Upper lobe of right lung (tissue), 1 donor: Measurements from ENCODE around the gene BAD. TPM values are rescaled to one million over a fixed set of nuclear protein-coding genes. Genes with fewer than 3 reads are reported as not detected.
A peak's percentile ranks its signal among the peaks of the same experiment; 100 is the strongest.

Experiments used
- ATAC-seq: fragments of 200-7000 bp; cut with Tn5 transposase; one replicate; pipeline ENCODE4 v1.9.1; 2020; ENCODE audit warnings: mild to moderate bottlenecking, moderate library complexity
- DNase-seq: peaks from one replicate; pipeline ENCODE4 v3.0.0-alpha.2; 2020
- H3K27ac ChIP-seq: fragments of 200-600 bp; one replicate; pipeline ENCODE4 v1.8.0; 2022
- H3K27me3 ChIP-seq: fragments of 200-600 bp; one replicate; pipeline ENCODE4 v1.8.0; 2022; ENCODE audit warnings: mild to moderate bottlenecking
- H3K36me3 ChIP-seq: fragments of 200-600 bp; one replicate; pipeline ENCODE4 v1.8.0; 2022
- H3K4me1 ChIP-seq: fragments of 200-600 bp; one replicate; pipeline ENCODE4 v1.8.0; 2022
- H3K4me3 ChIP-seq: fragments of 200-600 bp; one replicate; pipeline ENCODE4 v1.8.0; 2022; ENCODE audit warnings: mild to moderate bottlenecking
- H3K9me3 ChIP-seq: fragments of 200-600 bp; one replicate; pipeline ENCODE4 v1.8.0; 2022
- CTCF ChIP-seq: fragments of 200-600 bp; IDR thresholded peaks from one replicate; pipeline ENCODE4 v1.8.0; 2022; ENCODE audit warnings: antibody characterized with exemption
- intact Hi-C: fragments of 100-400 bp; cut with DNase I; formaldehyde crosslinking; loops from one replicate; pipeline ENCODE4 v1.11.0; 2022
- total RNA-seq: library from RNA; stranded (reverse); fragmentation: NEBNext Ultra II Directional; extraction: Animal tissue kit (Norgen Biotek cat#: 25700); gene quantifications from one replicate; pipeline ENCODE4 v1.2.1, GENCODE V29; 2021
- donor health status: DM: no; HTN: yes; CAD: no; lungs with severe emphysema.

Gene BAD
- total RNA-seq, 1 donor from 2014 or later: 58.9 TPM

GRCh38 chr11:64263021-64263946, 21.2 kb downstream of the BAD start:
- H3K4me1 ChIP-seq: peaks cover 13% of the 10 kb centered on the region
- TF ChIP-seq CTCF: no peak
- H3K27ac ChIP-seq: no peak overlapping the region
- intact Hi-C loops: no loop called here
- DNase-seq (peak; percentile 65), ATAC-seq (no peak)
- H3K9me3 ChIP-seq: no peaks in the 10 kb centered on the region
- H3K4me3 ChIP-seq: no peak overlapping the region
- peaks cover 68% of the 10 kb centered on the region for H3K36me3 ChIP-seq
- H3K27me3 ChIP-seq: no peaks in the 10 kb centered on the region

- Histone ChIP-seq H3K4me1 (peaks cover 5% of the 10 kb centered on the region), H3K4me3 (no peak overlapping the region), H3K36me3 (peaks cover 74% of the 10 kb centered on the region), H3K9me3 (no peaks in the 10 kb centered on the region), H3K27me3 (no peaks in the 10 kb centered on the region), H3K27ac (no peak overlapping the region)
- TF ChIP-seq CTCF: no peak
- peak; percentile 64 for DNase-seq
- intact Hi-C loops: no loop called here
- ATAC-seq: no peak
Measured at GRCh38 chr11:64262271-64263002, 22.0 kb downstream of the BAD start.

GRCh38 chr11:64261556-64262080, 22.8 kb downstream of the BAD start:
- intact Hi-C loops: no loop called here
- ATAC-seq: no peak
- no peak overlapping the region for H3K4me3 ChIP-seq
- no peak for DNase-seq
- peaks cover 79% of the 10 kb centered on the region for H3K36me3 ChIP-seq
- H3K27ac ChIP-seq: no peak overlapping the region
- no peak for TF ChIP-seq CTCF
- H3K9me3 ChIP-seq: no peaks in the 10 kb centered on the region
- H3K4me1 ChIP-seq: no peaks in the 10 kb centered on the region
- H3K27me3 ChIP-seq: no peaks in the 10 kb centered on the region

- Histone ChIP-seq H3K27me3 (no peaks in the 10 kb centered on the region), H3K4me1 (no peaks in the 10 kb centered on the region), H3K36me3 (peaks cover 74% of the 10 kb centered on the region), H3K9me3 (no peaks in the 10 kb centered on the region), H3K27ac (no peak overlapping the region), H3K4me3 (no peak overlapping the region)
- DNase-seq (no peak), ATAC-seq (no peak)
- TF ChIP-seq CTCF: no peak
- intact Hi-C loops: no loop called here
Measured at GRCh38 chr11:64260147-64260708, 24.2 kb downstream of the BAD start.

- Histone ChIP-seq H3K36me3 (peaks cover 75% of the 10 kb centered on the region), H3K27me3 (no peaks in the 10 kb centered on the region), H3K4me3 (no peak overlapping the region), H3K4me1 (no peaks in the 10 kb centered on the region), H3K27ac (no peak overlapping the region), H3K9me3 (no peaks in the 10 kb centered on the region)
- DNase-seq: no peak
- TF ChIP-seq CTCF: no peak
- intact Hi-C loops: no loop called here
- ATAC-seq: no peak
Measured at GRCh38 chr11:64259533-64260067, 24.9 kb downstream of the BAD start.
